GM15510 (cell line): ENCODE data around the gene TTF1.

Source experiments
- POLR2A ChIP-seq: IDR thresholded peaks from 3 replicates; pipeline ENCODE4 v1.6.1; 2011; ENCODE audit warnings: borderline replicate concordance; ENCODE audit not compliant: insufficient read length; ENCODE audit errors: extremely low read depth

The TTF1 gene

DNA sequence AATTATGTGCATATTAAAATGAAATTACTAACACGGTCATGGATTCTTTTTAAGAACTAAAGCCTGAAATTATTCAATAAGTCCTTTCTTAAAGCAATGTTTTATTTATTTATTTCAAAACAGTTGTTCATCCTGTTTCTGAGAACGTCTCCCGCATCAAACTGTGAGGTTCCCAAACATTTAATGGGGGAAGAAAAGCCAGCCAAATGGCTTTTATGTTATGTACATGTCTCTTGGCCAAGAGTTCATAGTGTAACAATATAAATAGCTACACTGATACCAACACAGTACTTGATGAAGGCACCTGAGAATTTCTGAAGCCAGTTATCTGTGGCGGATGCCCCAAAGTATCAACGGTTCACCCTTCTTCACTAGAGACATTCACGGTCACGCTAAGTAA lies 15.7 kb downstream of the TTF1 start:
- no peak for TF ChIP-seq POLR2A

DNA sequence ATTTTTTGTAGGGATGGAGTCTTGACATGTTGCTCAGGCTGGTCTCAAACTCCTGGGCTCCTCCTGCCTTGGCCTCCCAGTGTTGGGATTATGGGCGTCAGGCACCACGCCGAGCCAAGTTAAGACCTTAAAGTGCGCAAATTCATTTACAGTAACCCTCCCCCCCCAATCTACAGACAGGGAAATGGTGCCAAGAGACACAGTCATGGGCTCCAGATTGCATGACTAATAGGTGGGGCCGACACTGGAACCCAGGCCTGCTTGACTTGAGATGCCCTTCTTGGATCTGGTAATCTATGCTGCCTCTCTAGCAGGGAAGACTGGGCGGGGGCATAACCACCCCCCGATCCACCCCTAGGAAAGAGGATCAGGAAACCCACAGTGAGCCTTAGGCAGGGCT lies 19.5 kb downstream of the TTF1 start:
- no peak for TF ChIP-seq POLR2A

DNA sequence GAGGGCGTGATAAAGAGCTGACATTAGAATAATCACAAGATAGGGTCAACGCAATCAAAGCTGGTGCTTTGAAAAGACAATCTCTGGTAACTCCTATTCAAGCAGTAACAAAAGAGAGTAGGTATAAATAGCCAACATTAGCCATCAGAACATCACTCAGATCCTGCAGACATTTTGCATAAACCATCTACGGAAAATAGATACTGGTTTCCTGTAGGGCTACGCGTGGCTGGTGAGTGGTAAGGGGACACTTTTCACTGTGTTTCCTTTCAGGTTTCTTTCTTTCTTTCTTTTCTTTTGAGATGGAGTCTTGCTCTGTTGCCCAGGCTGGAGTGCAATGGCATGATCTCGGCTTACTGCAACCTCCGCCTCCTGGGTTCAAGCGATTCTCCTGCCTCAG lies 22.3 kb downstream of the TTF1 start:
- TF ChIP-seq POLR2A, result no peak

DNA sequence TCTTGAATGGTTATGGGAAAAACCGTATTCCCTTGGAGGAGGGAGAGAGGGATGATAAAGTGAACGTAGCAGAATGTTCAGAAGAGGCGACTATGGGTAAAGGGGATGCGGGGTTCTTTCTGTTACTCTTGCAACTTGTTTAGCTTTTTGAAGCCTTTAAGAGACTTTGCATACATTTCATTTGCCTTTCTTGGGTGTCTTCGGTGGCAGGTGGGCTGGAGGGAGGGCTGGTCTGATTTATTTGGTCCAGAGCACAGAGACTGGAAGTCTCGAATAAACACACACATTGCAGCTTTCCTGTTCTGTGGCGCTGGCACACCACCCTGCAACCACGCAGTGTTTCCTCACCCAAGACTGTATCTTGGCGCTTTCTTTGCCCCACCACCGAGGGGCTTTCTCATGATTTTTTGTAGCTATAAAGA lies 23.2 kb downstream of the TTF1 start:
- TF ChIP-seq POLR2A, result peak; percentile 46

DNA sequence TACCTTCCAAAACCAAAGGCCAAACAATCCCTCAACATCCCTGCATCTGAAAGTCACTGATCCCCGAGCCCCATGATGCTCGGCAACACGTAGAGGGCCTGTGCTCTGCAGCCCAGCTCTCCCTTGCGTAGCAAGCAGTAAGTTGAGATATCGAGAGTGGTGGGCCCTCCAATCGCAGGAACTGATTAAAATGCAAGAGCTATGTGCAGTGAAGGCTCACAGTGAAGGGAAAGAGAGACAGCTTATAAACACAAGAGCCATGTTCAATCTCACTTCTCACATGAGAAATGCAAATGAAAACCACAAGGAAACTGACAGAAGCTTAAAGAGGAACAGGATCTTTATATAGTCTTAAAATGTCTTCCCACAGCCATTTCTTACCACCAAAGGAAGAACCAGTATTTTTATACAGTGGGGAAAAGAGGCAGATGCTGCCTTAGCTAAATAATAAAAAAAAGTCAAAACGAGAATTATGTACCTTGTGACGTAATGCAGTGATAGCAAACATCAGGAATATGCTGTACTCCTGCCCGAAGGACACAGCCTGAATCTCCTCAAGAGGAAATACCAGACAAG lies 24.6 kb downstream of the TTF1 start:
- TF ChIP-seq POLR2A, result peak; percentile 43

DNA sequence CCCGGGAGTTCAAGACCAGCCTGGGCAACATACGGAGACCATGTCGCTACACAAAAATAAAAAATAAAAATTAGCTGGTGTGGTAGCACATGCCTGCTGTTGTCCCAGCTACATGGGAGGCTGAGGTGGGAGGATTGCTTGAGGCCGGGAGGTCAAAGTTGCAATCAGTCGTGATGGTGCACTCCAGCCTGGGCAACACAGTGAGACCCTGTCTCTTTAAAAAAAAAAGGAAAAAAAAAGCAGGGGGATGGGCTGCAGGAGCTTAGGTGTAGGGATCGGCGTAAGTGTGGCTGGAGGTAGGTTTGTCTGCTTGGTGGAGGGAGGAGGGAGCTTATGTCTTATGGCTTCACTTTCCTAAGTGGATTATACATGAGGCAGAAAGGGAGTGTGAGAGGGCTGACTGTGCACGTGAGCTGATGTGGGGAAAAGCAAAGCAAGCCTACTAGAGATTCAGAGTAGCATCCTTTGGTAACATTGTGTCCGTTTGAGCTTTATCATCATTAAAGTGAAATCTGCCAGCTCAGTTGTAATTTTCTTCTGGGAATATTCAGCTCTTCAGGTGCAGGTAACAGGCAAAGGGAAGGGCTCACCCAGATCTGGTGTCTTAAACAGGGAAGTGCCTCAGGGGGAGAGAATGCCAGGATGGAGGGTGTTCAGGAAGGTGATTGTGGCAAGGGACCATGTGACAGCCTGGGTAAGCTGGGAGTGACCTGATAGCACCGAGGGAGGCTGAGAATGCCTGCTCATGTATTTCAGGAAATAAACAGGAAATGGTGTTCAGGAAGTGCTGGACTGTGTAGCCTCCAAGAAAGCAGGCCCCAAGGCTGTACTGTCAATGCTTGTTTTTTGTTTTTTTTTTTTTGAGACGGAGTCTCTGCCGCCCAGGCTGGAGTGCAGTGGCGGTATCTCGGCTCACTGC lies 34.2 kb downstream of the TTF1 start:
- TF ChIP-seq POLR2A, result no peak

DNA sequence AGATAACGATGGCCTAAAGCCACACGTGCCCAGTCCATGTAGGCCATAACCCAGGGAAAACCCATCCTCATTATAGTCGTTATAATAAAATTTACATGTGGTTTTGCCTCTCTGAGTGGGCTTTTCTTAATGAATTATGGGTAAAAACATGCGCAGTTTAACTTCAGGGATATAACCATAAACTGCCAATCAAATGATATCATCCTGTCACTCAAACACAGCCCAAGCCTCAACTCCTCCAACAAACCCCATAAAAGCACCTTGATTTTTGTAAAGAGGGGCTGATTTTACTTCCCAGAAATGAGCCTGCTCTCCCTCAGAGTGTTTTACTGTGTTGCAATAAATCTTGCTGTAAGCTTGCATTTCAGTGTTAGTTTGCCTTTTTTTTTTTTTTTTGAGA lies 36.0 kb downstream of the TTF1 start:
- TF ChIP-seq POLR2A, result no peak

DNA sequence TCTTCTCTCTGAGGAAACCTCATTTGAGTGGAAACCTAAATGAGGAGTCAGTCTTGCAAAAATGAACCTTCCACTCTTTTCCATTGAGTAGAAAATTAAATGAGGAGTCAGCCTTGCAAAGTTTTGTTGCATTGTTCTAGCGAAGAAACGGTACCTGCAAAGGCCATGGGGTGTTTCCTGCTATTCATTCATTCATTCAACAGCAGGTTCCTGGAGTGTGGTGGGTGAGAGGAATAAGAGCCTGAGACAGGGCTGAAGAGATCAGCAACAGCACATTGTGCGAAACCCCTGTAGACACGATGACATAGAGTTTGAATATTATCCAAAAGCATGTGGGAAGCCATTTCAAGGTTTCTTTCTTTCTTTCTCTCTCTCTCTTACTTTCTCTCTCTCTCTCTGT lies 37.2 kb downstream of the TTF1 start:
- TF ChIP-seq POLR2A, result no peak

DNA sequence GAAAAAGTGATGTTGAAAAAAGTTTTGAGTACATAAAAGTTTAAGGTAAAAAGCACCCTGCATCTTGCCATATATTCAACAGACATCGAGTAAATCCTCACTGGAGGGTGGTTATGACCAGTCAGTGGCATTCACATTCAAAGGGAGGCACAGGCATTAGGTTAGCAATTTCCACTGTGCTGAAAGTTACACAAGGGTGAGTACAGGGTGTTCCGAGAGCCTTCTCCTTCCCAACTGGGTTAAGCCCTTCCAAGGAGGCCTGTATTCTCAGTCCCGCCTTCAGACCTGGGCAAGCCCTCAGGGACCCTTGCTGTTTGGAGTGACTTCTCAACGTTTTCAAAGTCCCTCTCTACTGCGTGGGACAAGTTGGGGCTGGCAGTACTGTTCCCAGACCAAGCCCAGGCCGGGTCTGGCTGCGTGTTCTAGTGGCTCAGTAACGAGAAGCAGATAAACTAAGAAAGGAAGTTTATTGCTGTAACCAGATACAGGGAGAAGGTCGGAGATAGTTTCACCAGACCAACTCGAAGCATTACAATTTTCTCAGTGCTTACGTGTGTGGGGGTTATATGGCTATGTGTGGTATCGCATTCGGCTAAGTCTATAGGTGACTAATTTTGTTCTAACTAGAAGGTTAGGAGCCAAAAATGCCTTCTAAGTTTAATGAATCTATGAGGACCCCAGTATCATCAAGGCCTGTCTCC lies 38.9 kb downstream of the TTF1 start:
- no peak for TF ChIP-seq POLR2A

DNA sequence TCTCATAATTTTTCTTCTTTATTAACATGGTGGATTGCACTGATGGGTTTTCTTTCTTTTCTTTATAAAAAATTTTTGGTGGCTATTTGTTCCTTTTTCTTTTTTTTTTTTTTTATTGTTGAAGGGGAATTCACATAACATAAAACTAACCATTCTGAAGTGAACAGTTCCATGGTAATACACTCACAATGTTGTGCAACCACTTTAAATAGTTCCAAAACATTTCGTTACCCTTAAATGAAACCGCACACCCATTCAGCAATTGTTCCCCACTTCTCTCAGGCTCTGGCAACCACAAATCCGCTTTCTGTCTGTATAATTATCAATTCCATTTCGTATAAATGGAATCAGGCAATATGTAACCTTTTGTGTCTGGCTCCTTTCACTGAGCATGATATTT lies 40.2 kb downstream of the TTF1 start:
- no peak for TF ChIP-seq POLR2A

DNA sequence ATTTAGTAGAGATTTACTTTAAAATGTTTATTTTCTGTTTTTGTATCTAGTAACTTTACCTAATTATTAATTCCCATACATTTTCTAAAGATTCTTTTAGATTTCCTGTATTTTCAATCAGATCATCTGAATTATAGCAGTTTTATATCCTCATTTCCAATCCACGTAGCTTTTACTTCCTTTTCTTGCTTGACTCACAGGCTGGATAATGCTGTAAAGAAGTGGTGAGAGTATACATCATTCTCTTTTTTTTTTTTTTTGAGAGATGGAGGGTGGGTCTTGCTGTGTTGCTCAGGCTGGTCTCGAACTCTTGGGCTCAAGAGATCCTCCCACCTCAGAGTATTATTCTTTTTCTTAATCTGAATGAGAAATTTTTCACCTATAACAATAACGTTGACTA lies 40.7 kb downstream of the TTF1 start:
- TF ChIP-seq POLR2A, result no peak

DNA sequence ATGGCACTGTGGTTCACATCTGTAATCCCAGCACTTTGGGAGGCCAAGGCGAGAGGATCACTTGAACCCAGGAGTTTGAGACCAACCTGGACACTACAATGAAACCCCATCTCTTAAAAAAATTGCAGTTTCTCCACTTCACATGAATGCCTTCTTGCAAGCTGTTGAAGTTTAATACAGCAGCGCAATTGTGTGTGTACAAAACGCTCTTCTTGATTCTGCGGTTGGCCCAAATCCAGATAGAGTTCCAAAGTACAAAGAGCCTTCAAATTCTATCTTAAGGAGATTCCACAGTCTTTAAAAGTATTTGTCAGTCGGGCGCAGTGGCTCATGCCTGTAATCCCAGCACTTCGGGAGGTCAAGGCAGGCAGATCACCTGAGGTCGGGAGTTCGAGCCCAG lies 42.6 kb downstream of the TTF1 start:
- TF ChIP-seq POLR2A, result no peak

DNA sequence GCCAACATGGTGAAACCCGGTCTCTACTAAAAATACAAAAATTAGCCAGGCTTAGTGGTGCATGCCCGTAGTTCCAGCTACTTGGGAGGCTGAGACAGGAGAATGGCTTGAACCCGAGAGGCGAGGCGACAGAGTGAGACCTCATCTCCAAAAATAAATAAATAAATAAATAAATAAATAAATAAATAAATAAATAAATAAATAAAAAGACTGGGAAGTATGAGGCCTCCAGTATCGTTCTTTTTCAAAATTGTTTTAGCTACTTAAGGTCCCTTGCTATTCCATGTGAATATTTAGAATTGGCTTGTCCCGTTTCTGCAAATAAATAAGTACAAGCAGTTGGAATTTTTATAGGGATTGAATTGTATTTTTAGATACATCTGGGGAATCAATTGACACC lies 48.9 kb downstream of the TTF1 start:
- no peak for TF ChIP-seq POLR2A

DNA sequence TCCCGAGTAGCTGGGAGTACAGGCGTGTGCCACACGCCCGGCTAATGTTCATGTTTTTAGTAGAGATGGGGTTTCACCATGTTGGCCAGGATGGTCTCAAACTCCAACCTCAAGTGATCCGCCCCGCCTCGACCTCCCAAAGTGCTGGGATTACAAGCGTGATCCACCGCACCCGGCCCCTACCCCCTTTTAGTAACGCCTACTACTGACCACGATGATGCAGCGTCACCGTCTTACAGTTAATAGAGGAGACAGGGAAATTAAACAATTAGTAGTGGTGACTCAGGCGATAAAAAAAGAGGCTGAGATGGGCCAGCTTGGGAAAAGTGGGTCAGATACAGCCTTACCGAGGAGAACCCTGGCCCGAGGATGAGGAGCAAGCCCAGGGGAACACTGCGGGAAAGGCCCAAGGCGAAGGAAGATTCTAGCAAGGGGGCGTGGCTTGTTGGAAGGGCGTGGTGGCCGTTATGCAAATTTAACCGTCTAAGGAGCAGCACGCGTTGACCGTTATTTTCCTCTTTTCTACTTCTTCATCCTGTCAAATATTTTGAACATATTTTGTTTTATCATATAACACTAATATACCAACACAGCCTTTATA lies 50.2 kb downstream of the TTF1 start:
- no peak for TF ChIP-seq POLR2A

DNA sequence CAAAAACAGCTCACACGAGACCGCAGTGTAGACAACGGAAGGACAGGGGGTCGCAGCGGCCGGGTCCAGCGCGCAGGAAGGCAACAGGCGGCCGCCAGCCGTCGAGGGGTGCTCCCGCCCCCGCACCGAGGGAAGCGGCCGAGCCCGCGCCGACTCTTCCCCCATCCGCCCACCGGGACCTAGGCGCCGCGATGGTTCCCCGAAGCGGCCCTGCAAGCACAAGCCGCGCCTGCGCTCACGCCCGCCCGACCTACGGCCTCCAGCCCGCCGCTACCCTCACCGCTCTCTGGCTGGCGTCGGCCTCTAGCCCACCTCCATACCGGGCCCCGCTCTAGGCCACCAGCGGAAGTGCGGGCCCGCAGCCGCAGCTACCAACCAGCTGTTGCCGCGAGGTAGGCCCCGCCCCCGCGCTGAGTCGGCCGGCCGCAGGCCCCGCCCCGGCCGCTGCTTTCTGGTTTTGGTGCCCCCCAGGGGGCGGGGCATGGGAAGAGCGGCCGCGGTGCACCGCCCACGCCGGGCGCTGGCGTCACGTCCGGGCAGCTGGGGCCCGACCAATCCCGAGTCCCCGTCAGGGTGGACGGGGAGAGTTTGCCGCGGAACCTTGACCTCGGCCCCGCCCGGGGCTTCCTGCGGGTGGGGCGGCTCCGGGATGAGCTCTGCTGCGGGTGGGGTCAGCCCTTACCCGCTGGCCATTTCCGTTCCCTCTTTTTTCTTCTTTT lies 51.8 kb downstream of the TTF1 start, which contains the start of gene SETX:
Gene SETX, minus strand, starts transcription at position 350 of the 719 bp plus-strand sequence. CDS start 5,558 bp downstream, outside the sequence.
- peak; percentile 98 for TF ChIP-seq POLR2A

DNA sequence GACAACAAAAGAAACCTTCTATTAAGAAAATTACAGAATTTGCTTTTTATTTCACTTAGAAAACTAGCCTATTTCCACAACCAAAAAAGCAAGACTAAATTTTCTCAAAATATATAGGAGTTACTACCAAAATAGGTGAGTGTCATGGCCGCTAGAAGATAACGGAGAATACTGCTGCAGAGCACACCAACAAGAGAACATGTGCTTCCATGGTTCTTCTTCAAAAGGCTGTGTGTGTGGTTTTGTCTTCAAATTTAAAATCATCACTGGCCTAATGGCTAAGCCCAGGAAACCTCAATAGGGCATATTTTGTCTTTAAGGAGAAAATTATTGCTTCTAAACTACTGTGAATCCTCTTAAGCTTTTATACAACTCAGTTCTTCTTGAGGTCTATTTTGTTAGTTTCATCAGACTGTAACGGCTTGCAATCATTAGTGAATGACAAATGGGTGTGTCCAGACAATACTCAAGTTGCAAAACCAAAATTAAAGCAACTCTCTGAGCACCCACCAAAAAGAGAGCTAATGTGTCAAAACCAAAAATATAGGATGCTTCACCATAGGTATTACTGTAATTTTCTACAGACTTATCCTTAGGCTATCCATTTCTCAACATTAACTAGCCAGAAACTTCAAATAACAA lies 55.1 kb downstream of the TTF1 start:
- no peak for TF ChIP-seq POLR2A
